ENCODE measurements around the gene ITPRID1.
"Not testable (repeated sequence)": the region's sequence is repeated elsewhere in the genome, so short reads cannot be mapped to it uniquely, and the experiment has no call there.

The ITPRID1 gene

DNA sequence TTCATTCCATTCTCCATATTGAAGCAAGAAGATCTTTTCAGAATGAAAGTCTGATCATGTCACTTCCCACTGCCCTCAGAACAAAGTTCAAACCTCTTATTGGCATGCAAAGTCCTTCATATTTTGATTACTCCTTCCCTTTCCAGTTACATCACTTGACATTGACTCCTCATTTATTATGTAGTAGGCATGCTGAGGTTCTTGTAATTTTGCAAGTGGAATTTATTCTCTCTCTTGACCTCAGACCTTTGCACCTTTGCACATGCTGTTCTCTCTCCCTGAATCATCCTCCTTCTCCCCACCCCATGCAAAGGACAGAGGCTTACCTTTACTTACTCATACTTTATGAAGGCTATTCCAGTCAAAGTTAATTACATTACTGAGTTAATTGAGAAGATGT lies 13.0 kb downstream of the ITPRID1 start:
- Histone ChIP-seq H3K4me1 (ENCODE audit: insufficient read depth, low read length) (peaks cover 6% of the 10 kb centered on the region), H3K4me3 (ENCODE audit: low read length) (no peak overlapping the region), H3K36me3 (ENCODE audit: insufficient read depth, low read length) (no peaks in the 10 kb centered on the region), H3K9me3 (ENCODE audit: low read length) (no peaks in the 10 kb centered on the region), H2AFZ (ENCODE audit: low read depth, low read length) (no peak overlapping the region), H3K27me3 (ENCODE audit: insufficient read depth, low read length) (no peaks in the 10 kb centered on the region)

DNA sequence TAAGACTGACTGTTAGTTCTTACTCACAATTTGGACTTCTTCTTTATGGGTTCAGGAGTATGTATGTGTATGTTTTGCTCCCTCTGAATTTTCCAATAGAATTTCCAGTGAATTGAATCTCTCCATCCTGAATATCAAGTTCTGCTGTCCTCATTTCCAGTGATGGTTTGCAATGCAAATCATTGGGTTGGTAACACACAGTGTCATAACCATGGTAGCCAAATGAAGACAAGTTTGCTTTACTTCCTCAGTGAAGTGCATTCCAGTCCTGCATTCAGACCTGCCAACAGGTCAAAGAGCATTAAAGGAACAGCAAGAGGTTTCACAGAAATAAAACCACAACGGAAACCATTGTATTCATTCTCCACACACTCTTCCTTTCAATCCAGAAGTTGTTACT lies 15.2 kb downstream of the ITPRID1 start:
- peaks cover 6% of the 10 kb centered on the region for H3K4me1 ChIP-seq (ENCODE audit: insufficient read depth, low read length)
- H3K36me3 ChIP-seq (ENCODE audit: insufficient read depth, low read length), result no peaks in the 10 kb centered on the region
- H3K9me3 ChIP-seq (ENCODE audit: low read length), result no peaks in the 10 kb centered on the region
- H2AFZ ChIP-seq (ENCODE audit: low read depth, low read length), result no peak overlapping the region
- H3K4me3 ChIP-seq (ENCODE audit: low read length), result no peak overlapping the region
- H3K27me3 ChIP-seq (ENCODE audit: insufficient read depth, low read length), result no peaks in the 10 kb centered on the region

DNA sequence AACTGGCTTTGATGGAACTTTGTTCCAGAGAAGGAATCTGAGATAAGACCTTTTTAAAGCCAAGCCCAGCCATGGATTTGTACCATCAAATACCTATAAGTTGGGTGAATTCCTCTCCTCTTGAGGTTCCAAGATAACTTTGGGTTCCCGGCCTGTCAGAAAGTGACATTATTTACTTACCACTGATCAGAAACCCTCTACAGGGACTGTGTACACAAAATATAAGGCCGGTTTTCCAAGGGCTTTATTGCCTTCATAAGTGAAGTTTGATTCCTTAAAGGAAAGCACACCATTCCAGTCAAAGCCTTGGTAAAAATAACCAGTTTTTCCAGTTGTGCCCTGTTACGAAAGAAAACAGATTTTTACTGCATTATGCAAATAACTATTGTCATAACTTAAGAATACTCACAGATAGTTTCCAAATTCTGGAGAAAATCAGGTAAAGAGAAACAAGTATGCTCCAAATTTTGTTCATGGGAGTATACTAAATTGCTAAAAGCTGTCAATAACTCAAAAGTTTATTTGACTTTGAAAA lies 26.8 kb downstream of the ITPRID1 start:
- H3K4me1 ChIP-seq (ENCODE audit: insufficient read depth, low read length); H3K27me3 ChIP-seq (ENCODE audit: insufficient read depth, low read length); H3K9me3 ChIP-seq (ENCODE audit: low read length); H2AFZ ChIP-seq (ENCODE audit: low read depth, low read length); H3K4me3 ChIP-seq (ENCODE audit: low read length); H3K36me3 ChIP-seq (ENCODE audit: insufficient read depth, low read length): not testable (repeated sequence)

DNA sequence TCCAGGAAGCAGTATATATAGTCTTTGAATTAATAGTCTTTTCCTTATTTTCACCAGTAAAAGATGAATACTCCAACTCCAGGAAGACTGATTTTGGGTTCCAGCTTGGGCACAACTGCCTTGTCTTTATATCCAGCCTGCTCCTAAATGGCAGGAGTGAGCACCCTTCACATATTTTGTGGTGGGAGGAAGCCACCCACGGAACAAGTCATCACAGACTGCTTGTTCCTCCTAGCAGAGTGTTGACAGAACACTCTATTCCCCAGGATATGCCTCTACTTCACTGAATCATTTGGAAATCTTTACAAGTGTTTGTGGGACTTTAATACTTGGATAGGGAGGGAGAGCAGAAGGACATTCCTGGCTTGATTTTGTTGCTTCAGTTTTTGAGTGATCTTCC lies 31.7 kb downstream of the ITPRID1 start:
- Histone ChIP-seq H3K27me3 (ENCODE audit: insufficient read depth, low read length) (no peaks in the 10 kb centered on the region), H3K4me3 (ENCODE audit: low read length) (no peak overlapping the region), H3K4me1 (ENCODE audit: insufficient read depth, low read length) (peaks cover 3% of the 10 kb centered on the region), H3K9me3 (ENCODE audit: low read length) (no peaks in the 10 kb centered on the region), H2AFZ (ENCODE audit: low read depth, low read length) (no peak overlapping the region), H3K36me3 (ENCODE audit: insufficient read depth, low read length) (no peaks in the 10 kb centered on the region)

DNA sequence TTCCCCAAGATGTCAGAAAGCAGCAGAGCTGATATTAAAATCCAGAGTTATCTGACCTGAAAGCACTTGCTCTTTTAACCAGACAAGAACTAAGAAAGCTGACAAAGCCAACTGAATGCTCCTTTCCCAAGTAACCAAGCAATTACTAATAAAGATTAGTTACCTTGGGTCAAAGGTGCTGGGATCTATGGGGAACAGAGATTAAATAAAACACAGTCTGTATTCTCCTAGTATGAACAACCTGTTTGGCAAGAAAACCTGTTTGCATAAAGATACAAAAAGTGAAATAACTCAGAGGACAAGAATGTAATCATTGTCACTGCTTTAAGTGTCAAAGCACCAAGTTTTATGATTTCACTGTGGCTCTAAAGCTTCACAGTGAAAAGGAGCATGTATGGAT lies 35.7 kb downstream of the ITPRID1 start:
- Histone ChIP-seq H2AFZ (ENCODE audit: low read depth, low read length) (no peak overlapping the region), H3K4me3 (ENCODE audit: low read length) (no peak overlapping the region), H3K27me3 (ENCODE audit: insufficient read depth, low read length) (no peaks in the 10 kb centered on the region), H3K36me3 (ENCODE audit: insufficient read depth, low read length) (no peaks in the 10 kb centered on the region), H3K4me1 (ENCODE audit: insufficient read depth, low read length) (peaks cover 3% of the 10 kb centered on the region), H3K9me3 (ENCODE audit: low read length) (no peaks in the 10 kb centered on the region)

DNA sequence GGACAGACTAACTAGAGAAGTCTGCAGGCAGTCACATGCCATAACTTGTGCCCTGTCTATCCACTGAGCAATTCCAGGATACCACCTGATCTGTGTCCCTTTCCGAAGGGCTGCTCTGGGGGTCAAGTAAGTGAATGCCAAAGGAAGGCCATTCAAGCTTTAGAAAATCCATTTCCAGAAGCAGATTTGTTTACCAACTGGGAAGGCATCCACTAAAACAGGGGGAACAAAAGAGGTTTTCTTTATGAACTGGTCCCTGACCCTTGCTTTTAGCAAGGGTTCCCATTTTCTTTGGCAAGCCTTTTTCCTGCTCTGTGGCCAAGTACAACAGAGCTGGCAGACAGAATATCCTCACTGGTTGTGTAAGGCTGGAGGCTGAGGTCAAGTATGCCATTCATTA lies 36.5 kb downstream of the ITPRID1 start:
- Histone ChIP-seq H3K4me3 (ENCODE audit: low read length) (no peak overlapping the region), H3K9me3 (ENCODE audit: low read length) (no peaks in the 10 kb centered on the region), H2AFZ (ENCODE audit: low read depth, low read length) (no peak overlapping the region), H3K36me3 (ENCODE audit: insufficient read depth, low read length) (no peaks in the 10 kb centered on the region), H3K4me1 (ENCODE audit: insufficient read depth, low read length) (peaks cover 3% of the 10 kb centered on the region), H3K27me3 (ENCODE audit: insufficient read depth, low read length) (no peaks in the 10 kb centered on the region)

DNA sequence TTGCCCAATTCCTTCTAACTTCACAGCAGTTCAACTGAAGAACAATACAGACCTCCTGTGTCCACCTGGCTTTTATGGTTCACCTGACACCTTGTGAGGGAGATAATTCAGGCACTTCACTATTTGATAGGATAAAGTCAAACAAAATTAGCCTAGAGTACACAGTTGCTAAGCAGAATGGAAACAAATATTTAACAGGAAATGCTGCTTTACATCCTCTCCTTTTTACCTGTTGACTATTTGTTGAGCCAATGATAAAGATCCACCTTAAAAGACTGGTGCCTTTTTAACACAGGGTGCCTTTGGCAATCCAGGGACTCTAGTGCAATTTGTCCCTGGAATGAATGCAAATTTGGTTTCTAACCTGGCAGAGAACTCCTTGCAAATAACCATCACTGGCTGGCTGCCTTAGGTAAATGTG lies 39.8 kb downstream of the ITPRID1 start:
- Histone ChIP-seq H3K4me1 (ENCODE audit: insufficient read depth, low read length) (peaks cover 3% of the 10 kb centered on the region), H3K4me3 (ENCODE audit: low read length) (no peak overlapping the region), H2AFZ (ENCODE audit: low read depth, low read length) (no peak overlapping the region), H3K27me3 (ENCODE audit: insufficient read depth, low read length) (no peaks in the 10 kb centered on the region), H3K36me3 (ENCODE audit: insufficient read depth, low read length) (no peaks in the 10 kb centered on the region), H3K9me3 (ENCODE audit: low read length) (no peaks in the 10 kb centered on the region)

DNA sequence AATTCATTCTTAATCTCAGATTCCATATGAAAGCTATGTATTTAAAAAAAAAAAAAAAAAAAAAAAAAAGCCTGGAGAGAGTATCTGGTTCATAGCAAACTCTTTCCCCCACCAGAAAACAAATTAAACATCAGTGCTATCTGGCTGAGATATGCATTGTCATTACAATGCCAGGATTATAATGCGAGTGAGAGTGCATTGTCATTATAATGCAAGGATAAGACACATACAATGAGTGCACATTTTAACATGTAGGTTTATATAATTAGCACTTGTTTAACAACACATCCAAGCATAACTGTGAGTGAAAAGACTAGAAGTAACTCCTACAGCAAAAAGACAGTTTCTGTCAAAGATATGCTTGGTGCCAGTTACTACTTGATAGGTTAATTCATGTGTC lies 48.1 kb downstream of the ITPRID1 start:
- no peak overlapping the region for H2AFZ ChIP-seq (ENCODE audit: low read depth, low read length)
- no peaks in the 10 kb centered on the region for H3K9me3 ChIP-seq (ENCODE audit: low read length)
- H3K27me3 ChIP-seq (ENCODE audit: insufficient read depth, low read length), result no peaks in the 10 kb centered on the region
- H3K4me3 ChIP-seq (ENCODE audit: low read length), result no peak overlapping the region
- H3K36me3 ChIP-seq (ENCODE audit: insufficient read depth, low read length), result no peaks in the 10 kb centered on the region
- no peaks in the 10 kb centered on the region for H3K4me1 ChIP-seq (ENCODE audit: insufficient read depth, low read length)

DNA sequence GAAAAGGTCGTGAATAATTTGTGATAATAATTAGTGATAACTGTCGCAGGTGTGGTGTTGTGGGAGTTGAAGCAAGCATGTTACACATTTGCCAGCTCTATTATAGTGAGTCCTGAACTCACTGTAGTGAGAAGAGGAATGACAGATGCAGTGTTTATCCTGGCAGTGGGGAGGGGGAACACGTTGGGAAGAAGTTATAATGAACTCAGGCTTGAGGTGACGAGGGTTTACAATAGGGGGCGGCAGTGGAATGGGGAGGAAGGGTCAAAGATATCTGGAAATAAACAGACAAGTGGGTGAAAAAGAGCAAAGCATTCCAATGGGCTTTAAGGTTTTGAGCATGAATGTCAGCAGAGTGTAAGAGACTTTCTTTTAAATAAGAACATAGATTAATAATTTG lies 49.6 kb downstream of the ITPRID1 start:
- no peaks in the 10 kb centered on the region for H3K4me1 ChIP-seq (ENCODE audit: insufficient read depth, low read length)
- no peaks in the 10 kb centered on the region for H3K36me3 ChIP-seq (ENCODE audit: insufficient read depth, low read length)
- no peak overlapping the region for H3K4me3 ChIP-seq (ENCODE audit: low read length)
- no peaks in the 10 kb centered on the region for H3K27me3 ChIP-seq (ENCODE audit: insufficient read depth, low read length)
- no peak overlapping the region for H2AFZ ChIP-seq (ENCODE audit: low read depth, low read length)
- H3K9me3 ChIP-seq (ENCODE audit: low read length), result no peaks in the 10 kb centered on the region

DNA sequence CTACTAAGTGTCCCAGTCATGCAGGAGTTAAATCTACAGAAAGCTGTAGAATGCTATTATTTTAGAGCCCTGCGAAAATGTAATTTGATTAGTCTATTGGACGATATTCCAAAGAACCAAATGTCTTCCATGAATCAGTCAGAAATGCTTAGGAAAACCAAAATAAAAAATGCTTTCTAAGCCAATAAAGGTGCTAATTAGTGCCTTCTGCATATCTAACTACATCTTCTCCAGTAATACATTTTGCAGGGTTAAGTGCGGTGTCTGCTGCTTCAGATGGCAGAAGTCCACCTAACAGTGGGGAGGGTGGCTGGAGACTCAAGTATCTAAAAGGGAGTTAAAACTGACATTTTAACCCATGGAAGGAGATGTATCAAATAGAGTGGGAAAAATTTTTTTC lies 50.1 kb downstream of the ITPRID1 start:
- no peaks in the 10 kb centered on the region for H3K27me3 ChIP-seq (ENCODE audit: insufficient read depth, low read length)
- H3K36me3 ChIP-seq (ENCODE audit: insufficient read depth, low read length), result no peaks in the 10 kb centered on the region
- H2AFZ ChIP-seq (ENCODE audit: low read depth, low read length), result no peak overlapping the region
- H3K4me1 ChIP-seq (ENCODE audit: insufficient read depth, low read length), result no peaks in the 10 kb centered on the region
- no peaks in the 10 kb centered on the region for H3K9me3 ChIP-seq (ENCODE audit: low read length)
- H3K4me3 ChIP-seq (ENCODE audit: low read length), result no peak overlapping the region

DNA sequence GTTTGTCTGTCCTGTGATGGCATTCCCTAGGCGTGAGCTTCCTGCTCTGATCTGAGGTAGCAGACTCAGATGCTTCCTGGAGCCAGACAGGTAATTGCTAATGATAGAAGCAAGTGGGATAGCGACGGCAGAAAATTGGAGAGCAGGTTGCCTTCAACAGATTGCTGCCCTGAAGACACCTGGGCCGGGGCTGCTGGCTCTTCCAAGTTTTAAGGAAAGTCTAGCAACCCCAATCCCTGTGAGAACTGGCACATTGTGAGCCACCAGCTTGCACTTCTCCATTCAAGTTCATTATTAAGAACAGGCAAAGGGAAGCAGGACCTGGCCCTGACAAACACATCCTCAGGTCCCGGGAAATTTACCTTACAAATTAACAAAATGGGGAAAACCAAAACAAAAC lies 50.8 kb downstream of the ITPRID1 start:
- H3K4me1 ChIP-seq (ENCODE audit: insufficient read depth, low read length), result no peaks in the 10 kb centered on the region
- H3K36me3 ChIP-seq (ENCODE audit: insufficient read depth, low read length), result no peaks in the 10 kb centered on the region
- no peak overlapping the region for H3K4me3 ChIP-seq (ENCODE audit: low read length)
- H3K9me3 ChIP-seq (ENCODE audit: low read length), result no peaks in the 10 kb centered on the region
- no peak overlapping the region for H2AFZ ChIP-seq (ENCODE audit: low read depth, low read length)
- H3K27me3 ChIP-seq (ENCODE audit: insufficient read depth, low read length), result no peaks in the 10 kb centered on the region

DNA sequence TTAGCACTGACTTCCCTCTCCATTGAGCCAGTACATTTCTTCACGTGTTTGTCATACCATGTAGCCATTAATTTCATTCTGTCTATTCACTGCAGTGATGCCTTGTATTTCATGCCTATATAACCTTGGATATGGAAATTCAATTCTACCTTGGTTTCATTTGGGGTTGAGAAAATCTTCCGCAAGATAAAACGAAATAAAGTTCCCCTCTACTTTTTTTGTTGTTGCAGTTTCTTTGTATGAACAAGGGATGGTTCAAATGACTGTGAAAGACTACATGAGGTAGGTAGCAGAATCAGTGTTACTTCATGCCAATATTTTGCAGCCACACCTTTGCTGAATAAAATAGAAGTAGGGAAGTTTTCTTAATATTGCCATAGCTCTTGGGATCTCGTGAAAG lies 55.6 kb downstream of the ITPRID1 start:
- Histone ChIP-seq H3K4me1 (ENCODE audit: insufficient read depth, low read length) (no peaks in the 10 kb centered on the region), H3K27me3 (ENCODE audit: insufficient read depth, low read length) (no peaks in the 10 kb centered on the region), H3K36me3 (ENCODE audit: insufficient read depth, low read length) (no peaks in the 10 kb centered on the region), H3K9me3 (ENCODE audit: low read length) (no peaks in the 10 kb centered on the region), H3K4me3 (ENCODE audit: low read length) (no peak overlapping the region), H2AFZ (ENCODE audit: low read depth, low read length) (no peak overlapping the region)

DNA sequence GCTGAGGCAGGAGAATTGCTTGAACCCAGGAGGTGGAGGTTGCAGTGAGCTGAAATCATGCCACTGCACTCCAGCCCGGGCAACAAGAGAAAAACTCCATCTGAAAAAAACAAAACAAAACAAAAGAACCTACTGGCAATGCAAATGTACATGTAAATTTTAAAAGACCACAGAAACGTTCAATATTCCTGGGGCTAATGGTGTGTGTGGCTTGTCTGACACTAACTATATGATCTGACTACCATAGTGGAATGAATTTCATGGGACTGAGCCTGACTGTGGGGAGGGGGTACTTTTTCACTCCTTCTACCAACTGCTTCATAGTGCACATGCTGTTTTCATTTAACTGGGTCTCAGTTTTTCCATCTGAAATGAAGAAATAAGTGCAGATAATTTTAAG lies 69.6 kb downstream of the ITPRID1 start:
- H3K36me3 ChIP-seq (ENCODE audit: insufficient read depth, low read length), result no peaks in the 10 kb centered on the region
- no peaks in the 10 kb centered on the region for H3K9me3 ChIP-seq (ENCODE audit: low read length)
- no peaks in the 10 kb centered on the region for H3K27me3 ChIP-seq (ENCODE audit: insufficient read depth, low read length)
- no peaks in the 10 kb centered on the region for H3K4me1 ChIP-seq (ENCODE audit: insufficient read depth, low read length)
- H2AFZ ChIP-seq (ENCODE audit: low read depth, low read length), result no peak overlapping the region
- H3K4me3 ChIP-seq (ENCODE audit: low read length), result no peak overlapping the region

DNA sequence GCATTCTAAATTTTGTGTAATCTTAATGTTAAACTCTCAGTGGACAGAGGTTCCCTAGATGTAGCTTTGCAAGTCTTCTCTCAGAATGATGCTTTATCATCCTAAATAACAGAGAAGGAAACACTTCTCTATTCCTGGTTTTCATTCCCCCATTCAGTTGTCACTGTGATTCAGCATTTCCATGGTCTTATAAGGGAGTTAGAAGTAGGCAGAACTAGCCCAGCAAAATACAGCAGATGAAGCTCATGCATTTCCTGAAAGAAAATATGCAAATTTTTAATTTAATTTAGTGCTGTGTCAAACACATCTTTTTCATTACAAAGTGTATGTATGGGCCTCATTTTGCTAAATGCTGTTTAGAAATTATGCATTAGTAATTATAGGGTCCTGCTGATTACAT lies 70.1 kb downstream of the ITPRID1 start:
- Histone ChIP-seq H2AFZ (ENCODE audit: low read depth, low read length) (no peak overlapping the region), H3K27me3 (ENCODE audit: insufficient read depth, low read length) (no peaks in the 10 kb centered on the region), H3K9me3 (ENCODE audit: low read length) (no peaks in the 10 kb centered on the region), H3K4me1 (ENCODE audit: insufficient read depth, low read length) (no peaks in the 10 kb centered on the region), H3K4me3 (ENCODE audit: low read length) (no peak overlapping the region), H3K36me3 (ENCODE audit: insufficient read depth, low read length) (no peaks in the 10 kb centered on the region)

Data from neuron (in vitro differentiated cells).